A549 (cell line): ENCODE results near the gene PDLIM5. TPM values are rescaled to one million over a fixed set of nuclear protein-coding genes. Genes with fewer than 3 reads are reported as not detected.

Experiments used
- ATAC-seq, 2 experiments: fragments of 200-7000 bp in 1 of 2; fragments of >200 bp in 1 of 2; cut with Nextera tagmentation in 1 of 2; cut with Tn5 transposase in 1 of 2; 3 replicates each; pipeline versions ENCODE4 v1.8.0 to v1.9.1; 2018 to 2020; ENCODE audit warnings: mild to moderate bottlenecking in 1 of 2, moderate library complexity in 1 of 2
- CTCF ChIA-PET: fragments of 300-600 bp; sonication (Branson Sonifier 250); formaldehyde crosslinking; extraction: SDS; loops from one replicate; lab custom pipeline; 2021; ENCODE audit warnings: antibody characterized with exemption, inconsistent platforms; lab: Yijun Ruan, JAX
- POLR2A ChIA-PET: fragments of 350-600 bp; formaldehyde crosslinking; extraction: SDS; loops from one replicate; lab custom pipeline; 2021; ENCODE audit warnings: antibody characterized with exemption, inconsistent platforms; lab: Yijun Ruan, JAX
- DNase-seq, 2 experiments: peaks; one replicate each; pipeline versions ENCODE4 v3.0.0 to v3.0.0-alpha.2; 2011 to 2016; ENCODE audit warnings: low read depth in 1 of 2, low spot score in 1 of 2
- FAIRE-seq: peaks from 2 replicates; lab custom pipeline; 2011; peaks lifted over from hg19 to GRCh38; lab: Jason Lieb, UNC
- H3K27ac ChIP-seq, 2 experiments: fragments of >200 bp; sonication (Bioruptor Twin); formaldehyde crosslinking; 3 replicates each; pipeline ENCODE4 v1.5.1; 2016 to 2017
- H3K4me1 ChIP-seq: fragments of >200 bp; sonication (Bioruptor Twin); formaldehyde crosslinking; 3 replicates; pipeline ENCODE4 v1.6.1; 2016
- H3K4me2 ChIP-seq: fragments of >200 bp; sonication (Bioruptor Twin); formaldehyde crosslinking; 3 replicates; pipeline ENCODE4 v1.6.1; 2016
- H3K4me3 ChIP-seq: fragments of >200 bp; sonication (Bioruptor Twin); formaldehyde crosslinking; 3 replicates; pipeline ENCODE4 v1.5.1; 2016
- H3K9me3 ChIP-seq: fragments of >200 bp; sonication (Bioruptor Twin); formaldehyde crosslinking; 3 replicates; pipeline ENCODE4 v1.6.1; 2016
- CBX8 ChIP-seq: fragments of 200-600 bp; sonication (generic); IDR thresholded peaks from 2 replicates; pipeline ENCODE4 v1.6.1; 2016
- CHD2 ChIP-seq: fragments of 150-350 bp; IDR thresholded peaks from 2 replicates; pipeline ENCODE4 v1.6.1; 2014; ENCODE audit warnings: low read length; ENCODE audit not compliant: partially characterized antibody
- EHF ChIP-seq: fragments of 250-450 bp; sonication (Bioruptor Pico); IDR thresholded peaks from 2 replicates; pipeline ENCODE4 v1.5.0; 2020; ENCODE audit warnings: mild to moderate bottlenecking
- FOSL2 ChIP-seq, 2 experiments: fragments of 450-650 bp in 1 of 2; fragments of >200 bp in 1 of 2; sonication (Bioruptor Twin) in 1 of 2; formaldehyde crosslinking; IDR thresholded peaks; 2 replicates each; pipeline versions ENCODE4 v1.5.0 to v1.6.1; 2016 to 2020; ENCODE audit warnings: mild to moderate bottlenecking in 1 of 2, moderate library complexity in 1 of 2
- GATA3 ChIP-seq: IDR thresholded peaks from 2 replicates; pipeline ENCODE4 v1.6.1; 2012; ENCODE audit warnings: borderline replicate concordance
- HDAC2 ChIP-seq: fragments of 200-600 bp; sonication (generic); IDR thresholded peaks from 2 replicates; pipeline ENCODE4 v1.6.1; 2016
- HOXA7 ChIP-seq: fragments of 250-450 bp; sonication (Bioruptor Pico); IDR thresholded peaks from 2 replicates; pipeline ENCODE4 v1.5.0; 2020; ENCODE audit warnings: mild to moderate bottlenecking, moderate library complexity
- HOXB5 ChIP-seq: fragments of 250-450 bp; sonication (Bioruptor Pico); IDR thresholded peaks from 2 replicates; pipeline ENCODE4 v1.5.0; 2020; ENCODE audit warnings: mild to moderate bottlenecking, moderate library complexity
- JUN ChIP-seq, 2 experiments: fragments of >200 bp; sonication (Bioruptor Twin); formaldehyde crosslinking; IDR thresholded peaks; 2 replicates in 1 of 2; 3 replicates in 1 of 2; pipeline ENCODE4 v1.6.1; 2016 to 2017
- JUNB ChIP-seq: fragments of >200 bp; sonication (Bioruptor Twin); formaldehyde crosslinking; IDR thresholded peaks from 2 replicates; pipeline ENCODE4 v1.6.1; 2016
- KDM5A ChIP-seq: fragments of 200-600 bp; sonication (generic); IDR thresholded peaks from 2 replicates; pipeline ENCODE4 v1.6.1; 2016; ENCODE audit warnings: antibody characterized with exemption, mild to moderate bottlenecking
- MYC ChIP-seq: IDR thresholded peaks from 2 replicates; pipeline ENCODE4 v1.6.1; 2012; ENCODE audit warnings: mild to moderate bottlenecking, inconsistent platforms, low read length, improper control_type of control experiment, borderline replicate concordance
- NPAS2 ChIP-seq: fragments of 250-450 bp; sonication (Bioruptor Pico); IDR thresholded peaks from 2 replicates; pipeline ENCODE4 v1.8.0; 2022; ENCODE audit warnings: mild to moderate bottlenecking, moderate library complexity, borderline replicate concordance
- RCOR1 ChIP-seq: fragments of 150-350 bp; IDR thresholded peaks from 2 replicates; pipeline ENCODE4 v1.6.1; 2014; ENCODE audit warnings: antibody characterized with exemption, low read length, low read depth
- TFCP2L1 ChIP-seq: fragments of 250-450 bp; sonication (Bioruptor Pico); IDR thresholded peaks from 2 replicates; pipeline ENCODE4 v1.5.0; 2021; ENCODE audit warnings: mild to moderate bottlenecking
- TP53 ChIP-seq: fragments of 250-450 bp; sonication (Bioruptor Pico); IDR thresholded peaks from 2 replicates; pipeline ENCODE4 v1.5.0; 2021; ENCODE audit warnings: mild to moderate bottlenecking, moderate library complexity
- ZFP36 ChIP-seq: fragments of 450-650 bp; IDR thresholded peaks from 2 replicates; pipeline ENCODE4 v1.6.1; 2014; ENCODE audit warnings: borderline replicate concordance; ENCODE audit not compliant: partially characterized antibody
- WGBS: methylation state at CpG from one replicate; pipeline ENCODE4 v1.1.6; 2017; ENCODE audit errors: missing lambda C conversion rate; 5-methylcytosine and 5-hydroxymethylcytosine counted together
- polyA plus RNA-seq, 4 experiments: library from polyadenylated mRNA; depleted of rRNA in 3 of 4; stranded (reverse); fragments of >200 nt; fragmentation: RNase III in 1 of 4; extraction: RNeasy Plus Mini Kit Qiagen cat#74134 plus additional on column Dnase treatment in 1 of 4; gene quantifications; 2 replicates in 3 of 4; 3 replicates in 1 of 4; pipeline ENCODE4 v1.2.3, GENCODE V29; 2011 to 2017
- TF ChIP-seq, protein P1 (sequence below): IDR thresholded peaks from 2 replicates; pipeline ENCODE4 v1.6.1; 2012
- TF ChIP-seq, protein P2 (sequence below): fragments of 250-450 bp; sonication (Bioruptor Pico); IDR thresholded peaks from 2 replicates; pipeline ENCODE4 v1.5.0; 2020; ENCODE audit warnings: low read depth, mild to moderate bottlenecking, moderate library complexity
- TF ChIP-seq, protein P3 (sequence below): fragments of 150-350 bp; IDR thresholded peaks from 2 replicates; pipeline ENCODE4 v1.6.1; 2014; ENCODE audit warnings: low read depth, mild to moderate bottlenecking, low read length
- TF ChIP-seq, protein P4 (sequence below): IDR thresholded peaks from 2 replicates; pipeline ENCODE4 v1.6.1; 2012; ENCODE audit warnings: low read depth, borderline replicate concordance
- TF ChIP-seq, protein P5 (sequence below): fragments of 450-650 bp; IDR thresholded peaks from 2 replicates; pipeline ENCODE4 v1.6.1; 2014; ENCODE audit warnings: antibody characterized with exemption
- TF ChIP-seq, protein P6 (sequence below): fragments of >200 bp; sonication (Bioruptor Twin); formaldehyde crosslinking; IDR thresholded peaks from 2 replicates; pipeline ENCODE4 v1.6.1; 2016

The PDLIM5 gene
- polyA plus RNA-seq, 2 of the 4 experiments (the other 2 are of a cell fraction) = 54.2 to 242 TPM

DNA sequence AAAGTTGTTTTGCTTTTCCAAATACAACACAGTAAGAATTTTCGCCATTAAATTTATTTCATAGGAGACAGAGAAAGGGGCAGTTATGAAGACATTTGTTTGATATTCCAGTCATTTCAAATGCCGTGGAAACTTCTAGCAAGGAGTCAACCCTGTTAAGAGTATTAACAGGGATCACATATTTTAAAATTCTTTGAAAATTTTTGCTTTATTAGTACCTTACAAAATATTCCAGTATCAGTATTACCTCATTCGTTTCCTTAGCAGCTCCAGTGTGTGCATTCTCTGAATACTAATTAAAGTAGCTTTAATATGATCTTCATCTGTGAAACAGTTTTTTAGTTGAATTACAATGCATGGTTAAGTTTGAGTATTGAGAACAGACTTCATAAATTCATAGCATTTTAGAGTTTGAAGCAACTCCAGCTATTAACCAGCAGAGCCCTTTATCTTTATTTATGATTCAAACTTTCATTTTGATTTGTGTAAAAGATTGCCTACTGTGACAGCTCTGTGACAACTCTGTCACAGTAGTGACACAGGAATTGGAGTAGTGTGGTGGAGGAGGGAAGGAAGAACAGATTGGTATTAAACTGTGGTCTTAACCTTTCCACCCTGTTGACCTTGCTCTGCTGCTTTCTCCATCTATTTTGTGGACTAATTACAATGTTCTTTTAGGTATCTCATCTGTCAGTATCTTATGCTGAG, 86.3 kb downstream of the PDLIM5 start:
- CTCF ChIA-PET = interaction anchor here (1.0 to 1.4 kb wide), 2 partner anchors 14 to 16 kb away, joined by 3 to 4 read pairs; no protein-coding TSS in a partner anchor
- ATAC-seq (no peak), DNase-seq (no peak), FAIRE-seq (no peak)
- Histone ChIP-seq H3K9me3 (no peaks in the 10 kb centered on the region), H3K4me1 (peaks cover 62% of the 10 kb centered on the region), H3K4me3 (no peak overlapping the region), H3K4me2 (peak overlapping the region; percentile 42; the same call in 2 of the 3 replicates), H3K27ac (0 out of 6 replicates have a peak overlapping the region, but pooled peaks of 1 of the 2 experiments have one; percentile 24)
- no peak for TF ChIP-seq KDM5A
- TF ChIP-seq HOXA7 (CRISPR knock-in tag) = no peak
- no peak for TF ChIP-seq JUN (IDR thresholded peaks at IDR 0.05)
- no peak for TF ChIP-seq GATA3
- no peak for TF ChIP-seq TFCP2L1 (CRISPR knock-in tag)
- no peak for TF ChIP-seq MYC
- TF ChIP-seq, protein P1, sequence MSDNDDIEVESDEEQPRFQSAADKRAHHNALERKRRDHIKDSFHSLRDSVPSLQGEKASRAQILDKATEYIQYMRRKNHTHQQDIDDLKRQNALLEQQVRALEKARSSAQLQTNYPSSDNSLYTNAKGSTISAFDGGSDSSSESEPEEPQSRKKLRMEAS = no peak
- TF ChIP-seq, protein P2, sequence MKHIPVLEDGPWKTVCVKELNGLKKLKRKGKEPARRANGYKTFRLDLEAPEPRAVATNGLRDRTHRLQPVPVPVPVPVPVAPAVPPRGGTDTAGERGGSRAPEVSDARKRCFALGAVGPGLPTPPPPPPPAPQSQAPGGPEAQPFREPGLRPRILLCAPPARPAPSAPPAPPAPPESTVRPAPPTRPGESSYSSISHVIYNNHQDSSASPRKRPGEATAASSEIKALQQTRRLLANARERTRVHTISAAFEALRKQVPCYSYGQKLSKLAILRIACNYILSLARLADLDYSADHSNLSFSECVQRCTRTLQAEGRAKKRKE (CRISPR knock-in tag) = no peak
- TF ChIP-seq, protein P3, sequence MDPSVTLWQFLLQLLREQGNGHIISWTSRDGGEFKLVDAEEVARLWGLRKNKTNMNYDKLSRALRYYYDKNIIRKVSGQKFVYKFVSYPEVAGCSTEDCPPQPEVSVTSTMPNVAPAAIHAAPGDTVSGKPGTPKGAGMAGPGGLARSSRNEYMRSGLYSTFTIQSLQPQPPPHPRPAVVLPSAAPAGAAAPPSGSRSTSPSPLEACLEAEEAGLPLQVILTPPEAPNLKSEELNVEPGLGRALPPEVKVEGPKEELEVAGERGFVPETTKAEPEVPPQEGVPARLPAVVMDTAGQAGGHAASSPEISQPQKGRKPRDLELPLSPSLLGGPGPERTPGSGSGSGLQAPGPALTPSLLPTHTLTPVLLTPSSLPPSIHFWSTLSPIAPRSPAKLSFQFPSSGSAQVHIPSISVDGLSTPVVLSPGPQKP = no peak
- TF ChIP-seq NPAS2 = no peak
- TF ChIP-seq, protein P4, sequence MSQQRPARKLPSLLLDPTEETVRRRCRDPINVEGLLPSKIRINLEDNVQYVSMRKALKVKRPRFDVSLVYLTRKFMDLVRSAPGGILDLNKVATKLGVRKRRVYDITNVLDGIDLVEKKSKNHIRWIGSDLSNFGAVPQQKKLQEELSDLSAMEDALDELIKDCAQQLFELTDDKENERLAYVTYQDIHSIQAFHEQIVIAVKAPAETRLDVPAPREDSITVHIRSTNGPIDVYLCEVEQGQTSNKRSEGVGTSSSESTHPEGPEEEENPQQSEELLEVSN = no peak
- no peak for TF ChIP-seq EHF (CRISPR knock-in tag)
- TF ChIP-seq, protein P5, sequence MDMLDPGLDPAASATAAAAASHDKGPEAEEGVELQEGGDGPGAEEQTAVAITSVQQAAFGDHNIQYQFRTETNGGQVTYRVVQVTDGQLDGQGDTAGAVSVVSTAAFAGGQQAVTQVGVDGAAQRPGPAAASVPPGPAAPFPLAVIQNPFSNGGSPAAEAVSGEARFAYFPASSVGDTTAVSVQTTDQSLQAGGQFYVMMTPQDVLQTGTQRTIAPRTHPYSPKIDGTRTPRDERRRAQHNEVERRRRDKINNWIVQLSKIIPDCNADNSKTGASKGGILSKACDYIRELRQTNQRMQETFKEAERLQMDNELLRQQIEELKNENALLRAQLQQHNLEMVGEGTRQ = no peak
- TF ChIP-seq ZFP36 = no peak
- no peak for TF ChIP-seq CBX8
- no peak for TF ChIP-seq RCOR1
- no peak for TF ChIP-seq HDAC2
- POLR2A ChIA-PET = no interaction called here
- 77% methylated on average over 3 of the region's 3 CpGs for WGBS

DNA sequence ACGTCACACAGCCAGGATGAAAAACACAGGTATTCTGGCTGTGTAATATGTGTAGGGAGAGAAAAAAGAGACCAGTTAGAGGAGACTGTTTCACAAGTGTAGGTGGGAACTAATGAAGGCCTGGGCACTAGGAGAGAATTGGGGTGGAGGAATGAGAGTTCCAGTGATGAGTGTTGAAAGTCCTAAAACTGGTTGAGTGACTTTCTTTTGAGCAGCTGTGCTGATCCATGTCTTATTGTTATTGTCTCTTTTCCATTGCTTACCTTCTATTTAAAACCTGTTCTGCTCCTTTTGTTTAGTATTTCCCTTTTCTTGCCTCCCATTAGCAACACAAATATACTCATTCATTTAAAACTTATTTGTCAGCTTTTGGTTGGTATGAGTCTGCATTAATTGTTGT, 88.7 kb downstream of the PDLIM5 start:
- DNase-seq (no peak), ATAC-seq (no peak), FAIRE-seq (no peak)
- POLR2A ChIA-PET = no interaction called here
- Histone ChIP-seq H3K4me3 (no peak overlapping the region), H3K9me3 (no peaks in the 10 kb centered on the region), H3K27ac (no peak overlapping the region), H3K4me1 (peaks cover 52% of the 10 kb centered on the region), H3K4me2 (no peak overlapping the region)
- 83% methylated on average over 1 of the region's 1 CpG for WGBS
- CTCF ChIA-PET = no interaction called here
- TF ChIP-seq TP53 (CRISPR knock-in tag) (no peak), CHD2 (no peak), FOSL2 (IDR thresholded peaks at IDR 0.05) (no peak), FOSL2 (CRISPR knock-in tag; IDR thresholded peaks at IDR 0.05) (no peak), JUNB (no peak), HOXB5 (no peak)
- TF ChIP-seq, protein P5 = no peak
- TF ChIP-seq, protein P2 (CRISPR knock-in tag) = no peak
- TF ChIP-seq, protein P4 = no peak
- TF ChIP-seq, protein P6, sequence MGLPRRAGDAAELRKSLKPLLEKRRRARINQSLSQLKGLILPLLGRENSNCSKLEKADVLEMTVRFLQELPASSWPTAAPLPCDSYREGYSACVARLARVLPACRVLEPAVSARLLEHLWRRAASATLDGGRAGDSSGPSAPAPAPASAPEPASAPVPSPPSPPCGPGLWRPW = no peak
